H9 (cell line): ENCODE measurements around the gene OR4D2. TPM values are rescaled to one million over a fixed set of nuclear protein-coding genes. Genes with fewer than 3 reads are reported as not detected.

ENCODE experiments used
- DNase-seq: peaks from one replicate; pipeline ENCODE4 v3.0.0-alpha.2; 2017
- H2AFZ ChIP-seq: one replicate; pipeline ENCODE4 v1.6.1; 2013; ENCODE audit warnings: mild to moderate bottlenecking, low read length, control low read depth, moderate library complexity
- H2AK5ac ChIP-seq: 2 replicates; pipeline ENCODE4 v1.6.1; 2013; ENCODE audit warnings: low read length, control low read depth, mixed read lengths; ENCODE audit not compliant: insufficient read length
- H2BK120ac ChIP-seq: one replicate; pipeline ENCODE4 v1.6.1; 2013; ENCODE audit warnings: low read depth, mild to moderate bottlenecking, low read length, control low read depth, inconsistent platforms; ENCODE audit not compliant: poor library complexity, severe bottlenecking
- H2BK12ac ChIP-seq: 2 replicates; pipeline ENCODE4 v1.6.1; 2013; ENCODE audit warnings: low read length, control low read depth, mixed read lengths, low read depth; ENCODE audit not compliant: insufficient read length
- H2BK15ac ChIP-seq: 2 replicates; pipeline ENCODE4 v1.6.1; 2013; ENCODE audit warnings: low read depth, low read length, control low read depth
- H2BK20ac ChIP-seq: one replicate; pipeline ENCODE4 v1.6.1; 2013; ENCODE audit warnings: low read depth, mild to moderate bottlenecking, low read length, control low read depth, inconsistent platforms; ENCODE audit not compliant: poor library complexity, severe bottlenecking
- H2BK5ac ChIP-seq: 2 replicates; pipeline ENCODE4 v1.6.1; 2013; ENCODE audit warnings: low read length, control low read depth, mixed read lengths; ENCODE audit not compliant: insufficient read length
- H3K14ac ChIP-seq: 2 replicates; pipeline ENCODE4 v1.6.1; 2013; ENCODE audit warnings: low read length, control low read depth; ENCODE audit not compliant: insufficient read depth
- H3K18ac ChIP-seq: 2 replicates; pipeline ENCODE4 v1.6.1; 2013; ENCODE audit warnings: low read depth, mild to moderate bottlenecking, mixed read lengths, low read length, control low read depth; ENCODE audit not compliant: insufficient read length
- H3K23ac ChIP-seq: 2 replicates; pipeline ENCODE4 v1.6.1; 2013; ENCODE audit warnings: low read length, control low read depth, mixed read lengths, low read depth; ENCODE audit not compliant: insufficient read length
- H3K23me2 ChIP-seq: 2 replicates; pipeline ENCODE4 v1.6.1; 2013; ENCODE audit warnings: low read depth, mild to moderate bottlenecking, mixed read lengths, low read length, control low read depth; ENCODE audit not compliant: insufficient read length, poor library complexity, severe bottlenecking
- H3K27ac ChIP-seq: 2 replicates; pipeline ENCODE4 v1.5.1; 2013; ENCODE audit warnings: low read length, control low read depth, mixed read lengths, low read depth; ENCODE audit not compliant: insufficient read length
- H3K27me3 ChIP-seq: 2 replicates; pipeline ENCODE4 v1.6.1; 2013; ENCODE audit warnings: low read length, control low read depth, inconsistent platforms; ENCODE audit not compliant: insufficient read depth
- H3K4ac ChIP-seq: 2 replicates; pipeline ENCODE4 v1.6.1; 2013; ENCODE audit warnings: low read depth, mild to moderate bottlenecking, control low read depth, inconsistent platforms, low read length, moderate library complexity
- H3K4me1 ChIP-seq: 2 replicates; pipeline ENCODE4 v1.6.1; 2013; ENCODE audit warnings: low read length, control low read depth, inconsistent platforms; ENCODE audit not compliant: insufficient read depth
- H3K4me2 ChIP-seq: 2 replicates; pipeline ENCODE4 v1.6.1; 2013; ENCODE audit warnings: low read length, control low read depth, mixed read lengths; ENCODE audit not compliant: insufficient read length, insufficient read depth
- H3K56ac ChIP-seq: 2 replicates; pipeline ENCODE4 v1.6.1; 2013; ENCODE audit warnings: low read depth, mild to moderate bottlenecking, mixed read lengths, low read length, control low read depth; ENCODE audit not compliant: insufficient read length
- H3K79me1 ChIP-seq: 2 replicates; pipeline ENCODE4 v1.6.1; 2013; ENCODE audit warnings: low read depth, mild to moderate bottlenecking, moderate library complexity, low read length, control low read depth, inconsistent platforms; ENCODE audit not compliant: insufficient read depth, poor library complexity, severe bottlenecking
- H3K79me2 ChIP-seq: 2 replicates; pipeline ENCODE4 v1.6.1; 2013; ENCODE audit warnings: low read length, control low read depth, inconsistent platforms; ENCODE audit not compliant: insufficient read depth
- H3K9ac ChIP-seq: 2 replicates; pipeline ENCODE4 v1.6.1; 2013; ENCODE audit warnings: low read length, control low read depth, mixed read lengths; ENCODE audit not compliant: insufficient read length; ENCODE audit errors: extremely low read depth
- H3K9me3 ChIP-seq: one replicate; pipeline ENCODE4 v1.6.1; 2013; ENCODE audit warnings: low read depth, low read length, inconsistent platforms; ENCODE audit not compliant: control insufficient read depth
- H3T11ph ChIP-seq: one replicate; pipeline ENCODE4 v1.6.1; 2013; ENCODE audit warnings: mild to moderate bottlenecking, low read length, control low read depth, inconsistent platforms
- H4K20me1 ChIP-seq: one replicate; pipeline ENCODE4 v1.6.1; 2013; ENCODE audit not compliant: control insufficient read depth, insufficient read length, insufficient read depth
- H4K5ac ChIP-seq: 2 replicates; pipeline ENCODE4 v1.6.1; 2013; ENCODE audit warnings: low read depth, mild to moderate bottlenecking, mixed read lengths, low read length, control low read depth; ENCODE audit not compliant: insufficient read length
- H4K8ac ChIP-seq: replicated peaks from 2 replicates; pipeline ENCODE4 v1.6.1; 2013; ENCODE audit warnings: low read length, control low read depth, mixed read lengths, low read depth; ENCODE audit not compliant: insufficient read length
- H4K91ac ChIP-seq: 2 replicates; pipeline ENCODE4 v1.6.1; 2013; ENCODE audit warnings: low read depth, mild to moderate bottlenecking, moderate library complexity, mixed read lengths, low read length, control low read depth; ENCODE audit not compliant: insufficient read length
- H3K27ac Mint-ChIP-seq, 3 experiments: 2 replicates in 2 of 3; 3 replicates in 1 of 3; pipeline ENCODE4 v1.8.0; 2020 to 2021; ENCODE audit warnings: mixed read lengths in 3 of 3, mild to moderate bottlenecking in 1 of 3, moderate library complexity in 1 of 3
- H3K27me3 Mint-ChIP-seq: 2 replicates; pipeline ENCODE4 v1.8.0; 2021; ENCODE audit warnings: low read depth, mild to moderate bottlenecking, moderate library complexity, mixed read lengths
- H3K36me3 Mint-ChIP-seq, 3 experiments: 2 replicates in 2 of 3; 3 replicates in 1 of 3; pipeline ENCODE4 v1.8.0; 2020 to 2021; ENCODE audit warnings: low read depth in 3 of 3, mixed read lengths in 3 of 3; ENCODE audit not compliant: insufficient read depth in 1 of 3
- H3K4me1 Mint-ChIP-seq, 2 experiments: 2 replicates each; pipeline ENCODE4 v1.8.0; 2020; ENCODE audit warnings: mixed read lengths in 2 of 2
- H3K4me3 Mint-ChIP-seq, 2 experiments: 2 replicates in 1 of 2; 3 replicates in 1 of 2; pipeline ENCODE4 v1.8.0; 2020 to 2021; ENCODE audit warnings: mild to moderate bottlenecking in 2 of 2, mixed read lengths in 2 of 2, moderate library complexity in 1 of 2
- H3K9me3 Mint-ChIP-seq, 2 experiments: 2 replicates in 1 of 2; 3 replicates in 1 of 2; pipeline ENCODE4 v1.8.0; 2020; ENCODE audit warnings: mild to moderate bottlenecking in 2 of 2, mixed read lengths in 2 of 2, moderate library complexity in 1 of 2
- CTCF ChIP-seq: fragments of 200-600 bp; sonication (generic); conservative IDR thresholded peaks from 3 replicates; pipeline ENCODE4 v1.8.0; 2021; ENCODE audit warnings: antibody characterized with exemption, mild to moderate bottlenecking
- WGBS: extraction: QIAGEN DNeasy Blood & Tissue Kit; methylation state at CpG from one replicate; pipeline ENCODE4 v1.1.7; 2013; ENCODE audit warnings: missing lambda C conversion rate, low lambda C conversion rate, mixed read lengths; ENCODE audit not compliant: insufficient read length; ENCODE audit errors: extremely low coverage; 5-methylcytosine and 5-hydroxymethylcytosine counted together
- total RNA-seq: library from RNA; stranded (reverse); gene quantifications from 2 replicates; pipeline ENCODE4 v1.2.1, GENCODE V29; 2021

OR4D2 gene
- total RNA-seq, 1 experiment from 2014 or later, result not detected

- no peak for DNase-seq
- Histone ChIP-seq H4K5ac (no peak overlapping the region), H3K23ac (peak overlapping the region; percentile 41), H2BK20ac (no peak overlapping the region), H3K23me2 (no peaks in the 10 kb centered on the region), H3K4ac (no peak overlapping the region), H2AFZ (no peak overlapping the region), H4K91ac (no peak overlapping the region), H3K79me1 (no peaks in the 10 kb centered on the region), H4K20me1 (peaks cover 5% of the 10 kb centered on the region), H2BK15ac (no peak overlapping the region), H3K79me2 (no peaks in the 10 kb centered on the region), H2BK5ac (no peak overlapping the region), H2AK5ac (no peak overlapping the region), H3K27ac (no peak overlapping the region), H3K9me3 (no peaks in the 10 kb centered on the region), H3K4me1 (no peaks in the 10 kb centered on the region), H3K4me2 (no peak overlapping the region), H2BK12ac (no peak overlapping the region), H3K14ac (no peak overlapping the region), H4K8ac (peak overlapping the region; percentile 85), H3K56ac (peak overlapping the region; percentile 13), H3K27me3 (no peaks in the 10 kb centered on the region), H3T11ph (no peak overlapping the region), H3K18ac (no peak overlapping the region), H3K9ac (no peak overlapping the region), H2BK120ac (no peak overlapping the region)
- H3K9me3 Mint-ChIP-seq, result no peaks in the 10 kb centered on the region; a peak in 1 of 5 replicates
- H3K27ac Mint-ChIP-seq, result no peak overlapping the region
- H3K36me3 Mint-ChIP-seq, result no peaks in the 10 kb centered on the region
- no CpG with 5 or more reads among the region's 5 CpGs for whole genome bisulfite sequencing
- no peak for TF ChIP-seq CTCF
- H3K4me1 Mint-ChIP-seq, result no peaks in the 10 kb centered on the region
- H3K4me3 Mint-ChIP-seq, result no peak overlapping the region
- peaks cover 37% of the 10 kb centered on the region for H3K27me3 Mint-ChIP-seq
Observed at GRCh38 chr17:58117382-58117781, 49.4 kb upstream of the OR4D2 start.
